HG02763 (cell line): Measurements from ENCODE around the gene CRY1.
"Not testable (repeated sequence)": the region's sequence is repeated elsewhere in the genome, so short reads cannot be mapped to it uniquely, and the experiment has no call there.

Experiments used
- ATAC-seq: cut with Tn5 transposase; IDR thresholded peaks from one replicate; pipeline ENCODE4 v1.9.1; 2021; ENCODE audit warnings: mild to moderate bottlenecking, moderate library complexity; ENCODE audit not compliant: unreplicated experiment

CRY1 gene

DNA sequence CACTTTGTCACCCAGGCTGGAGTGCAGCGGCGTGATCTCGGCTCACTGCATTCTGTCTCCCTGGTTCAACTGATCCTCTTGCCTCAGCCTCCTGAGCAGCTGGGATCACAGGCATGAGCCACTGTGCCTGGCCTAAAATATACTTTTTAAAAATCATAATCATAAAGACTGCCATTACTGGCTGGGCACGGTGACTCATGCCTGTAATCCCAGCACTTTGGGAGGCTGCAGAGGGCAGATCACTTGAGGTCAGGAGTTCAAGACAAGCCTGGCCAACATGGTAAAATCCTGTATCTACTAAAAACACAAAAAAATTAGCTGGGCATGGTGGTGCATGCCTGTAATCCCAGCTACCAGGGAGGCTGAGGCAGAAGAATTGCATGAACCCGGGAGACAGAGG lies 20.1 kb downstream of the CRY1 start:
- not testable (repeated sequence) for ATAC-seq

DNA sequence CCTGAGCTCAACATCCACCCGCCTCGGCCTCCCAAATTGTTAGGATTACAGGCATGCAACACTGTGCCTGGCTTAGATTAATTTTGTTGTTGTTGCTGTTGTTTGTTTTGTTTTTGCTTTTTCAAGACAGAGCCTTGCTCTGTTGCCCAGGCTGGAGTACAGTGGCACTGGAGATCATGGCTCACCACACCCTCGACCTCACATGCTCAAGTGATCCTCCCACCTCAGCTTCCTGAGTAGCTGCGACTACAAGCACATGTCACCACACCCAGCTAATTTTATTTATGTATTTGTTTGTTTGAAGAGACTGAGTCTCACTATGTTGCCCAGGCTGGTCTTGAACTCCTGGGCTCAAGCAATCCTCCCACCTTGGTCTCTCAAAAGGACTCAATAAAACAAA lies 26.7 kb downstream of the CRY1 start:
- ATAC-seq = no peak

DNA sequence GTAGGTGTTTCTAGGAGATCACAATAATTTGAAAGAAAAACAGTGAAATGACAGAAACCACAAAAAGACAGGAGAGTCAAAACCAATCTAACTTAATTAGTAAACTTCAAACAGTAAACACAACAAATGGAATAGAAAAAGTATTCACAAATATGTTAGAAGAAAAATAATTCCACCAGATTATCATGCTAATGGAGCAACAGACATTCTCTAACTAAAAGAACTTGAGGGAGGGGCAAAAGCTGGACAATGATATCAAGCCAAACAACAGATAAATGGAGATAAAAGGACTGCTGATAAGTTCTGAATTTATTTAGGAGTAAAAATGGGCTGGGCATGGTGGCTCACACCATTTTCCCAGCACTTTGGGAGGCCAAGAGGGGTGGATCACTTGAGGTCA lies 28.7 kb downstream of the CRY1 start:
- ATAC-seq = no peak

DNA sequence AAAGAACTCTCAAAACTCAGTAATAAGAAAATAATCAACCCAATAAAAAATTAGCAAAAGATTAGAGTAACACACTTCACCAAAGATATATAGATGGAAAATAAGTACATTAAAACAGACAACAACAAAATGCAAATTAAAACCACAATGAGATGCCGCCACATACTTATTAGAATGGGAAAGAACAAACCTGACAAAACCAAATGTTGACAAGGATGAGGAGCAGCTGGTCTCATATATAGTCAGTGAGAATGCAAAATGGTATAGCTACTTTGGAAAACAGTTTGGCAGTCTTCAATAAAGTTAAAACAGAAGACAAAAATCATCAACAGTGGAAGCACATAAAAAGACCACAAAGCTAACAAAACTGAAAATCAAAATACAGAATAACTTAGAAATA lies 29.1 kb downstream of the CRY1 start:
- ATAC-seq = no peak

DNA sequence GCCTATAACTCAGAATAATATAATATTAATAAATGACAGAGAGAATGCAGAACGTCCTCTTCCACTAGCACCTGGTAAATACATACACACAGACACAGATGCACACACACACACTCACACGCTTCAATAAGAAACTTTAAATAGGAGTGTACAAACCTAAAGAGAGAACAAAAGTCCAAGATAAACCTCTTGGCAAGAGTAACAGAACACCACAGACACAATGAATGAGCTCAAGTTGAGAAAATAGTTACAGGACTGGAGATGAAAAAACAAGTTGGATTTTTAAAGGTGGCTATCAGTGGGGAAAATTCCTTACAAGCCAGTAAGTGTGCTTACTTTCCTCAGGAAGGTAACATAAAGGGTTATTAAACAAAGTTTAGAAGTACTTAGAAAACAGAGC lies 35.2 kb downstream of the CRY1 start:
- no peak for ATAC-seq

DNA sequence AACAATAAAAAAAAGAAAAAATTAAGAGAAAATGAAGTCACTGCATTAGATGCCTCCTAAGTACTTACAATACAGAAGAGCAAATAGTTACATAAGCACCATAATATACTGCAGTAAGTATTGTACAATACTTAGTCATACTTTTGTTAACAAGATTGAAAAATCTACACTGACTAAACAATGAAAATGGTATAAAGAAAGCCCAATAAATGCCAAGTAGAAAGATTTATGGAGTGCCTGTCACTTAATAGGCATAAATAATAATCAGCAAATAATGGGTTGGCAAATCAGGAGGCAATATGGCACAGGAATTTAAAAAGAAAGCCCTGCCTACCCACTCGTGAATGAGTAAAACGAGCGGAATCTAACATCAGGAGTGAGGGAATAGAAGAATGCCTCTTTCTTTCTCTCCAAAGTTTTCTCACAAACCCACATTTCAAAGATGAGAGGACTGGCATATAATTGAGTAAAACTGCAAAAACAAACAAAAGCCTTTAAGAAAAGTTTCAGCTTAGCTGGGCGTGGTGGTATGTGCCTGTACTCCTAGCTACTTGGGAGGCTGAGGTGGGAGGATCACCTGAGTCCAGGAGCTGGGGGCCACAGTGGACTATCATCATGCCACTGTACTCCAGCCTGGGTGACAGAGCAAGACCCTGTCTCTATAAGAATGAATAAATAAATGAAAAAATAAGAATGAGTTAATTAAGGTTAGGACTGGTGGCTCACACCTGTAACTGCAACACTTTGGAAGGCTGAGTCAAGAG lies 36.1 kb downstream of the CRY1 start:
- ATAC-seq = no peak

DNA sequence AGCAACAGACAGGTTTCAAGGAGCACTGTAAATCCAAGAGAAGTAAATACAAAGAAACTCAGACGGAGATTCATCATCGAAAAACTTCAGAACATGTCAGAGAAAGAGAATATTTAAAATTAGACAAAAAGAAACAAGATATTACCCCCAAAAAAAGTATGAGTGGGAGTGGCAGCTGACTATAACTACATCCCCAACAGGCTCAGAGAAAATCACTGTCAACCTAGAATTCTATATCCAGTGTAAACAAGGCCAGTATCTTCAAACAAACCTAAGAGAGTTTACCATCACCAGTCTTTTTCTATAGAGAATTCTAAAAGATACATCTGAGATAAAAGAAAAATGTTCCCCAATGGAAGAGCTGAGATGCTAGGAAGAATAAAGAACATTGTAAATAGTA lies 39.6 kb downstream of the CRY1 start:
- no peak for ATAC-seq

DNA sequence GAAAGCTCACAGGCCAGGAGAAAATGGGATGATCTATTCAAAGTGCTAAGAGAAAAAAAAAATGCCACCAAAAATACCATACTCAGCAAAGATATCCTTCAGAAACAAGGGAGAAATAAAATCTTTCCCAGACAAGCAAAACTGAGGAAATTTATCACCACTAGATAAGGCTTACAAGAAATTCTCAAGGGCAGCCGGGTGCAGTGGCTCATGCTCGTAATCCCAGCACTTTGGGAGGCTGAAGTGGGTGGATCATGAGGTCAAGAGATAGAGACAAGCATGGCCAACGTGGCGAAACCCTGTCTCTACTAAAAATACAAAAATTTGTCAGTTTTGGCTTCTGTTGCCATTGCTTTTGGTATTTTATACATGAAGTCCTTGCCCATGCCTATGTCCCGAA lies 48.2 kb downstream of the CRY1 start:
- no peak for ATAC-seq

DNA sequence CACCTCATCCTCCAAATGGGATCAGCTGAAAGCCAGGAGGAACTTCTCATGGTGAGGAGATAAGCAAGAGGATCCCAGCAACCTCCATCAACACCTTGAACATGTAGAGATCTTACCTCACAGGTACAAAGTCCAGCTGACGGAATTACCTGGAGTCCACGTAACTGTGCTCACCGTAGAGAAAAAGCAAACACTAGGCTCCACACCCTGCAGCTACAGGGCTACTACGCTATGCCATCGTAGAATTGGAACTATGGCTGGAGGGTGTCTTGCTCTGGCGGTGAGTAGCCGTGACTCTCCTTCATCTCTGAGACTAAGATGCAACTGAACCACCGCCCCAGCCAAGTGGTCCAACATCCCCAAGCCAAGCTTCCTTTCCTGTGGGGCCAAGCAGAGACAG lies 50.5 kb downstream of the CRY1 start:
- no peak for ATAC-seq

DNA sequence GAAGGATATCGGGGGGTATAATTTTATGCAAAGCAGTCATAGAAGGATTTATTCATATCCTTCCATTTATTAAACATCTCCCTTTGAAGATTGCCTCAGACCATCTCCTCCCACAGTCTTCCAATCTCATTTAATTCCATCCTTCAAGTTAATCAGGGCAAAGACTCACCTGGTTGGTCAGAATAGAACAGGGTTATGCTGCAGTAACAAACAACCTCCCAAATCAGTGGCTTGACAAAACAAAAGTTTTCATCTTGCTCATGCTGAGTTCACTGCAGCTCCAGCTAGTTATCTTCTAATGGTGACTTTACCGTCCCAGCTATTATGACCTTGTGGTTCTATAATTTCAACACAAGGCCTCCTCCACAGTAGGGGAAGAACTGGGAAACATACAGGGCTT lies 57.6 kb downstream of the CRY1 start:
- no peak for ATAC-seq

DNA sequence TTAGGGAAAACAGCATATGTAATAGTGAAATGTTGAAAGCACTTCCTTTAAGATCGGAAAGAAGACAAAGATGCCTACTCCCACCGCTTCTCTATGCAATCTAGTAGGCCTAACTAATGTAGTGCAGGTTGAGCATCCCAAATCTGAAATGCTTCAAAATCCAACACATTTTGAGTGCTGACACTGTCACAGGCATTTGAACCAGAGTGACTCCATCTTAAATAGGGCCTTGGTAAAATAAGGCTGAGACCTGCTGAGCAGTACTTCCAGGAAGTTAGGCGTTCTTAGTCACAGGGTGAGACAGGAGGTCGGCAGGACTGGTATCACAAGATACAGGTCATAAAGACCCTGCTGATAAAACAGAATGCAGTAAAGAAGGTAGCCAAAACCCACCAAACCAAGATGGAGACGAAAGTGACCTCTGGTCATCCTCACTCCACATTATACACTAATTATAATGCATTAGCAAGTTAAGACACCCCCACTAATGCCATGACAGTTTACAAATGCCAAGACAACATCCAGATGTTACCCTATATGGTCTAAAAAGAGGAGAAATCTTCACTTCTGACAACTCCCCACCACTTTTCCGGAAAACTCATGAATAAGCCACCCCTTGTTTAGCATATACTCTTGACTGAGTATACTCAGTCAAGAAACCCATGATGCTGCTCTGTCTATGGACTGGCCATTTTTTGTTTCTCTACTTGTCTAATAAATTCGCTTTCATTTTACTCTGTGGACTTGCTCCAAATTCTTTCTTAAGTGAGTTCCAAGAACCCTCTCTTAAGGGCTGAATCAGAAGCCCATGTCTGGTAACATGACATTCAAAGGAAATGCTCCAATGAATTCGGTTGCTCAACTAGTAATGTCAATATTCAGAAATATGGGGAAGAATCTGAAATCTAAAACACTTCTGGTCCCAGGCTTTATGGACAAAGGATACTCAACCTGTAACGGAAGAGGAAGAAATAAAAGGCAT lies 59.3 kb downstream of the CRY1 start:
- no peak for ATAC-seq

DNA sequence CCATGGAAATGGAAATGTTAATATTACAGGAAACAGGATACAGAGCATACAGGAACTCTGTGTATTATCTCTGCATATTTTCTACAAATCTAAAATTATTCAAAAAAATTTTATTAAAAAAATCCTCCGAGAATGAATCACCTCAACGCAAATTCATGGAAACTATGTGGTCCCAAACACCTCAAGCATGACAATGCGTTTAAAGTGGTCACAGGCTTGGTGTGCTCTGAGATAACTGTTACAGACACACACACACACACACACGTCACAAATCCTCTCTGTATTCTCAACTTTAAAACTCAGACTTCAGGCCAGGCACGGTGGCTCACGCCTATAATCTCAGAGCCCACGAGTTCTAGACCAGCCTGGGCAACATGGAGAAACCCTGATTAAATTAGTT lies 61.1 kb downstream of the CRY1 start:
- no peak for ATAC-seq

DNA sequence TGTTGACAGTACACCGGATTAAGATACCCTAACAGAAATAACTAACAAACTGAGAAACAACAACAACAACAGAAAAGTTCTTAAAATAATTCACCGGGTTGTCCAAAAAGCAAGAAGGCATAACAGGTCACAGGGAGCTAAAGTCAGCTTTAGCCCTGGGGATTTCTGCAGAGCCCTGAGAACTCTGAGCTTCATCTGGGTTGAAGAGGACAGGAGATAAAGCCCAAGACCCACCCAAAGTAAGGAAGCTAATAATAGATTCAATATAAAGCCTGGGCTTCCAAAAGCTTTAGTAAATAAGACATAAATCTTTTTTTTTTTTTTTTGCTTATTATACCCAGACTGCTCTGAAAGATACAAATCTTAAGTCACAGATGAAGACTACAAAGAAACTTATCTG lies 62.3 kb downstream of the CRY1 start:
- no peak for ATAC-seq

DNA sequence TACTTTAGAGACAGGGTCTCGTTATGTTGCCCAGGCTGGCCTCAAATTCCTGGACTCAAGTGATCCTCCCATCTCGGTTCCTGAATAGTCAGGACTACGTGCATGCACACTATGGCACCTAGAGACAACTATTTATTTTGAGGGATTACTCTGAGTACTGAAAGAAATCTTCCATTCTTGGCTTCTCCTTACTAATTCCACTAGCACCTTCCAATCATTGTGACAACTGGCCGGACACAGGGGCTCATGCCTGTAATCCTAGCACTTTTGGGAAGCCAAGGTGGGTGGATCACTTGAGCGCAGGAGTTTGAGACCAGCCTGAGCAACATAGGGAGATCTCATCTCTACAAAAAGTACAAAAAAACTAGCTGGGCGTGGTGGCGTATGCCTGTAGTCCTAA lies 64.3 kb downstream of the CRY1 start:
- no peak for ATAC-seq

DNA sequence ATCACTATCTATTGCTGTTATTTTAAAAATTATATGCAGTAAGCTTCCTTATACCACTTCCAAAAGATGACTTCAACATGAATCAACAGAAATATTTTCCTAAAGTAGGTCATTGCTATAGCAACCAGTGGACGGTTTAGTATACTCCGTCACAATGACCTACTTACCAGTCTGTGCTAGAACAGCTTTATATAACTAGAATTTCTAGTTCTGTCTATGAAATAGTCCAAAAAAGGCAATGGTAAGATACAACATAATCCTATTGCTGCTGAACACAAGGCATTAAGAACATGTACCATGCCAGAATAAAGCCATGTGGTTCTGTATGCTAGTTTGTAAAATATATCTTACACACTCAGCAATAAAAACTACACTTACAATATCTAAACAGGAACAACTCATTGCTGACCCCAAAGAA lies 65.7 kb downstream of the CRY1 start:
- no peak for ATAC-seq

DNA sequence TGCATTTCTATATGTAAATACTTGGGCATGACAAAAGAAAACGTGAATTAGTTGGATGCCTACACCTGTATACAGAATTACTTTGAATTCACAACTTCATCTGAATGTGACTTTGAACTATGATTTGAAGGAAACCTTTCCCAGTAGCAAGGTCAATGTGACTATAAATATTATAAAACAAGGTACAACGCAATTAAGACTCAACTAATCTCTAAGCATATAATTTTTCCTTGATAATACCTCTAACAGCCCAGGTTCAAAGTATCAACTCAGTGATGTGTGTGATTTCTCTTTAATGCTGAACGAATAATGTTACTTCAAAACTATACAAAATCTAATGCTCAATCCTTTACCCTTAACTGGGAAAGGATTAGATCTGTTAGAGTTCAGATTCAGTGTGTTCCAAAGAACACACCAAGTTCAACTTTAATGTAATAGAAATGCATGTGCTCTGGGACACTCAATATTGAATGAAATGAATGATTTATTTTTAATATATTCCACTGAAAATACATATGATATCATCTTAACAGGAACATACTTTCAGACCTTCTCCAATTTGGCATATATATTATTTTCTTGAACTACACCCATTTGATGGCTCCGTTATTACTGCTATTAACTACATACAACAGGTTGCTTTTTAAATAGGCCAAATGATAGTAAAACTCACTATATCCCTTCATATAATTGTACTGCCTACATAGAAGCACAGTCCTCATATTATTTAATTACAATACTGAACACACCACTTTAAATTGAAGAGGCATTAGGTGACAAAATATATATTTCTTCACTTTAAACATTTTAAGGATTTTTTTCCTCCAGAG lies 66.3 kb downstream of the CRY1 start:
- no peak for ATAC-seq

DNA sequence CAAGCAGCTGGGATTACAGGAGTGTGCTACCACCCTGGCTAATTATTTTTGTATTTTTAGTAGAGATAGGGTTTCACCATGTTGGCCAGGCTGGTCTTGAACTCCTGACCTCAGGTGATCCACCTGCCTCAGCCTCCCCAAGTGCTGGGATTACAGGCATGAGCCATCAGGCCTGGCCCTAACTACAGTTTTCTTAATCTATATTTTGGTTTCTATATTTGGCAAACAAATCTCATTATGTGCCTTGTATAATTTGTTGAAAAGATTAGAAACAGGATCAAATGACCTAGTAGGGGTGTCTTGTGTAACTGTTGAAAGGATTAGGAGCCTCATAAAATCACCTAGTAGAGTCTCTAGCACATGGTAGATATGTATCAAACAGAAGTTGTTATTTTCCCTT lies 67.0 kb downstream of the CRY1 start:
- ATAC-seq = not testable (repeated sequence)

DNA sequence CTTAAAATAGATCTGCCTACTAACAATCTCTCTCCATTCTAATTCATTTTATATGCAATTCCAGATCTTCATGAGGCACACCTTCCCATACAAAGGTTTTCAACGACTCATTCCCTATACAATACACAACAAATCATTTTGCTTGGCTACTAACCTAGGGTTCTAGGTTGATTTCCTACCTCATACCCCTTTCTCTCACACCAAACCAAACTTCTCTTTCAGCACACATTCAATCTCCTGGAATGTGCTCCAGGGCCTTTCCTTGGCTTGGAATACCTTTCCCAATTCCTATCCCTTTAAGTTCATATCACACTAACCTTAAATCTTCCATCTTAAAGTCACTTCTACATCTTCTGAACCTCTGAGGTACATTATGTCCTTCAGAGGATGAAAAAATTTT lies 67.7 kb downstream of the CRY1 start:
- no peak for ATAC-seq

DNA sequence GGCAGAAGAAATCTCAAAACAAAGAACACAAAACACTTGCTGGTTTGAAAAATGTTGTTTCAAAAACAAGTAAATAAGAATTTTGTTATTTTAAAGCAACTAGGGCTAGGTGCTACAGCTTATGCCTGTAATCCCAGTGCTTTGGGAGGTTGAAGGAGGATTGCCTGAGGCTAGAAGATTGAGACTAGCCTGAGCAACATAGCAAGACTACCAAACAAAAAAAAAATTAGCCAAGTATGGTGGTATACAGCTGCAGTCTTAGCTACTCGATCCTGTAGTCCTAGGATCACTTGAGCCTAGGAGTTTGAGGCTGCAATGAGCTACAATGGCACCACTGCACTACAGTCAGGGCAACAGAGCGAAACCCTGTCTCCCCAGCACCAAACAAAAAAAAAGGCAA lies 73.8 kb downstream of the CRY1 start:
- ATAC-seq = no peak

DNA sequence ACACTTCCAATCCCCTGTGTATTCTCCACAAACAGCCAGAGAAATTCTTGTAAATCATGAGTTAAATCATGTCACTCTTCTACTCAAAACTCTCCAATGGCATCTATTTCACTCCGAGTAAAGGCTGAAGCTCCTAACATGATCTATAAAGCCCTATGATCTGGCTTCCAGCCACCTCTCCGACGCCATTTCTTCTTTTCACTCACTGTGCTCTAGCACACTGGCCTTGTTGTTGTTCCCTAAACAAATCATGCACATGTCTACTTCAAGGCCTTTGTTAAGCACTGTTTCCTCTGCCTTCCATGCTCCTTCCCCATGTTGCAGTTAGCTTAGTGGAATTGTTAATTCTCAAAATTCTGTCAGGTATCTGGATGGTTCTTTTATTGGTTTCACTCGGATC lies 76.3 kb downstream of the CRY1 start:
- no peak for ATAC-seq

DNA sequence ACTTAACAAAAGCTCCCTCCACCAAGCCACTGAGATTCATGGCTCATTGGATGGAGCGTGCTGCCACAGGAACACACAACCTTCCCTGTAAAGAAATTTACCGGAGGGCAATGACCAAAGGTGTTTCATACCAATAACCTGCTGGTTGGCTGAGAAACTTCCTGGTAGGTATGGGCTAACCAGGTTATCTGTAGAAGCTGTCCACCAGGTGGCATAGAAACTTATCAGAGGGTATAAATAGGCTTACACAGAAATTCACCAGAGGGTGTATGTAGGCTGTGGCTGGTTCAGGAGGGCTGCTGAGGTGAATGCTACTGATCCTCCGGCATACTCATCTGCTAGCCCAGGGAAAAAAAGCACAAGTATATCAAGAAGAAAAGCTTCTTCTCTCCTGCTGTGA lies 79.3 kb downstream of the CRY1 start:
- ATAC-seq = no peak
